Astrocyte of the cerebellum (primary cell): ENCODE results near the gene KLHL11.
"Not testable (repeated sequence)": the region's sequence is repeated elsewhere in the genome, so short reads cannot be mapped to it uniquely, and the experiment has no call there.

Experiments
- DNase-seq: peaks from one replicate; pipeline ENCODE4 v3.0.0-alpha.2; 2011; ENCODE audit warnings: low read depth
- H3K4me3 ChIP-seq: 2 replicates; pipeline ENCODE4 v1.5.1; 2011; ENCODE audit warnings: mild to moderate bottlenecking, low read depth, low read length, moderate library complexity
- in situ Hi-C: cut with HindIII; loops from 2 replicates; pipeline ENCODE4 v1.10.0; 2017; ENCODE audit warnings: low sequenced_read_pairs
- TF ChIP-seq, protein P1 (sequence below): IDR thresholded peaks from 2 replicates; pipeline ENCODE4 v1.5.1; 2012; ENCODE audit warnings: low read length, low read depth, moderate library complexity, mild to moderate bottlenecking; ENCODE audit errors: missing control alignments

KLHL11 gene

DNA sequence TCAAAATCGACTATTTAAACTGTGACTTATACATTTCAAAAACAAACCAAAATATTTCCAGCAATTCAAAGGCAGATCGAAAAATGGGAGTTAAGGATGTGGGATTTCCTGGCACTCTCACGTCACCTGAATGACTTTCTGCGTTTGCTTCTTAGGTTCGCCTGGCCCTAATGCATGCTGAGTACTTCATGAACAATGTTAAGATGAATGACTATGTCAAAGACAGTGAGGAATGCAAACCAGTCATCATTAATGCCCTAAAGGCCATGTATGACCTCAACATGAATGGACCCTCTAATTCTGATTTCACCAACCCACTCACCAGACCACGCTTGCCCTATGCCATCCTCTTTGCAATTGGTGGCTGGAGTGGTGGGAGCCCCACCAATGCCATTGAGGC, 20.3 kb downstream of the KLHL11 start:
- TF ChIP-seq, protein P1, sequence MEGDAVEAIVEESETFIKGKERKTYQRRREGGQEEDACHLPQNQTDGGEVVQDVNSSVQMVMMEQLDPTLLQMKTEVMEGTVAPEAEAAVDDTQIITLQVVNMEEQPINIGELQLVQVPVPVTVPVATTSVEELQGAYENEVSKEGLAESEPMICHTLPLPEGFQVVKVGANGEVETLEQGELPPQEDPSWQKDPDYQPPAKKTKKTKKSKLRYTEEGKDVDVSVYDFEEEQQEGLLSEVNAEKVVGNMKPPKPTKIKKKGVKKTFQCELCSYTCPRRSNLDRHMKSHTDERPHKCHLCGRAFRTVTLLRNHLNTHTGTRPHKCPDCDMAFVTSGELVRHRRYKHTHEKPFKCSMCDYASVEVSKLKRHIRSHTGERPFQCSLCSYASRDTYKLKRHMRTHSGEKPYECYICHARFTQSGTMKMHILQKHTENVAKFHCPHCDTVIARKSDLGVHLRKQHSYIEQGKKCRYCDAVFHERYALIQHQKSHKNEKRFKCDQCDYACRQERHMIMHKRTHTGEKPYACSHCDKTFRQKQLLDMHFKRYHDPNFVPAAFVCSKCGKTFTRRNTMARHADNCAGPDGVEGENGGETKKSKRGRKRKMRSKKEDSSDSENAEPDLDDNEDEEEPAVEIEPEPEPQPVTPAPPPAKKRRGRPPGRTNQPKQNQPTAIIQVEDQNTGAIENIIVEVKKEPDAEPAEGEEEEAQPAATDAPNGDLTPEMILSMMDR: no peak

DNA sequence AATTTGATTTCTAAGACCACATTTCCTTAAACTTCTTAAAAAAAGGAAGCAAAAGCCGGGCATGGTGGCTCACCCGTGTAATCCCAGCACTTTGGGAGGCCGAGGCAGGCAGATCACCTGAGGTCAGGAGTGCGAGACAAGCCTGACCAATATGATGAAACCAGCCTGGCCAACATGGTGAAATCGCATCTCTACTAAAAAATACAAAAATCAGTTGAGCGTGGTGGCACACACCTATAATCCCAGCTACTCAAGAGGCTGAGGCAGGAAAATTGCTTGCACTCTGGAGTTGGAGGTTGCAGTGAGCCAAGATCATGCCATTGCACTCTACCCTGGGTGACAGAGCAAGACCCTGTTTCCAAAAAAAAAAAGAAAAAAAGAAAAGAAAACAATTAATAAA, 24.4 kb downstream of the KLHL11 start:
- H3K4me3 ChIP-seq, in situ Hi-C loops, DNase-seq: not testable (repeated sequence)

More for the DNA sequence above, 20.3 kb downstream of the KLHL11 start:
- no peak overlapping the region for H3K4me3 ChIP-seq
- DNase-seq: no peak
- in situ Hi-C loops: no loop called here

- DNase-seq, in situ Hi-C loops: not testable (repeated sequence)
Observed at GRCh38 chr17:41839448-41839847, 25.8 kb downstream of the KLHL11 start.

DNA sequence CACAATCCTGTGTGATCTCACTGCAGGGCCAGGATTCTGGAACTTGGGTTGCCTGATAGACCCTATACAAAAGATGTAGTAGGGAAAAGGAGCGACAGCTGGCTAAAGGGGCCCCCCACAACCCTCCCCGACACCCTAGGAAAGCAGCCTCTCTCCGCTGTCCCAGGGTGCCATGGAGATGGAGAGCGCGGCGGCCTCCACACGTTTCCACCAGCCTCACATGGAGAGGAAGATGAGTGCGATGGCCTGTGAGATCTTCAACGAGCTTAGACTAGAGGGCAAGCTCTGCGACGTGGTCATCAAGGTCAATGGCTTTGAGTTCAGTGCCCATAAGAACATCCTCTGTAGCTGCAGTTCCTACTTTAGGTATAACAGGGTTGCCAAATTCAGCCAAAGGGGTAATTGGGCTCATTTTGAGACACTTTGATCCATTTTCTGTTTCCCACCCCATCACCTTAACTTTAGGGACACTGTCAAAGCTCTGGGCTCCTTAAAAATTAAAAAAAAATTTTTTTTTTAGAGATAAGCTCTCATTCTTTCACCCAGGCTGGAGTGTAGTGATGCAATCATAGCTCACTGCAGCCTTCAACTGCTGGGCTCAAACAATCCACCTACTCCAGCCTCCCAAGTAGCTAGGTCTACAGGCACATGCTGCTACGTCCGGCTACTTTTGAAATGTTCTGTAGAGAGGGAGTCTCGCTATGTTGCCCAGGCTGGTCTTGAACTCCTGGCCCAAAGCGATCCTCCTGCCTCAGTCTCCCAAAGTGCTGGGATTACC, 27.3 kb downstream of the KLHL11 start, which contains the start of gene KLHL10:
Gene KLHL10 (plus strand): TSS at position 65 of the 778 bp plus-strand sequence. CDS start 108 bp downstream, at position 173.
- in situ Hi-C loops: no loop called here
- DNase-seq: no peak
- TF ChIP-seq, protein P1: no peak
- no peak within 1 kb of the TSS for H3K4me3 ChIP-seq

More at GRCh38 chr17:41839448-41839847, 25.8 kb downstream of the KLHL11 start:
- H3K4me3 ChIP-seq: not testable (repeated sequence)

- TF ChIP-seq, protein P1: no peak
- in situ Hi-C loops: no loop called here
- H3K4me3 ChIP-seq: peak overlapping the region; percentile 77
- DNase-seq: no peak
Observed at GRCh38 chr17:41836550-41837196, 28.6 kb downstream of the KLHL11 start.

- TF ChIP-seq, protein P1: no peak
- in situ Hi-C loops: no loop called here
- no peak for DNase-seq
- H3K4me3 ChIP-seq: peak within 1 kb of the TSS; percentile 77
Observed at GRCh38 chr17:41835800-41836549, 29.2 kb downstream of the KLHL11 start, which contains the start of gene NT5C3B. NT5C3B (minus strand) TSS chr17:41836232; CDS start chr17:41836193, 39 bp downstream.

DNA sequence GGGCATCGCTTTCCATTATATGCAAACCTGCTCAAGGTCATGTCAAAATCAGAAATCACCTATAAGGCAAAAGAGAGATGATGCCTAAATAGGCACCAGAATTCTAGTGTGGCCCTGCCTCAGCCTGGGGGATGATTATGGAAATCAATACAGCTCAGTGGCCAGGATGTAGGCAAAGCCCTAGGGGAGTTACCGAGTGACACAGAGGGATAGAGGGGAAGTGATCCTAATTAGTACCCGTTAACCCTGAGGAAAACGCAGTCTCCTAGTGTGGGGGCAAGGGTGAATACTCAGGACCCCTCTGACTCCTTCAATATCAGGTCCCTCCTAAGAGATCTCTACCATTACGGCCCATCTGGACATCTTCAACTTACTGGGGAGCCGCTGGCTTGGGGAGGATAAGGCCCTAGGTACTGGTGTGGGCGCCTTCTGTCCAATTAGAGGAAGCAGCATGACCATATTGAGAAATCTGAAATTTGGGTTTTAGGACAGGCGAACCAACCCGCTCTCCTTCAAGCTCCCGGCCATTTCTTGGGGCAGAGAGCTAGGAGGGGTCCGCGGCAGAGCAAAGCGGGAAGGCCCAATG, 29.9 kb downstream of the KLHL11 start:
- H3K4me3 ChIP-seq: peak overlapping the region; percentile 77

DNA sequence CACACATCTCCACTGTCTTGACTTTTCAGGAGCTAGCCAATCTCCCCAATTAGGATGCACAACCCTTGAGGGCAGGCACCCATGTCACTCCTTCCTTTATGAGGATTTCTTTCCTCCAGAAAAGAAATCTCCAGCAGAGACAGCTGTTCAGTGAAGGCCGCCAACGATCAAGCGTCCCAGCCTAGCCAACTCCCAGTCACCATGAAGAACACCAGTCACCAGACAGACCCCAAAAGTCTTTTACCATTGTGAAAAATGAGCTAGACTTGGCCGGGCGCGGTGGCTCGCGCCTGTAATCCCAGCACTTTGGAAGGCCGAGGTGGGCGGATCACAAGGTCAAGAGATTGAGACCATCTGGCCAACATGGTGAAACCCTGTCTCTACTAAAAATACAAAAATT, 35.3 kb downstream of the KLHL11 start:
- in situ Hi-C loops, DNase-seq, H3K4me3 ChIP-seq: not testable (repeated sequence)

More for the DNA sequence above, 29.9 kb downstream of the KLHL11 start:
- DNase-seq: no peak
- in situ Hi-C loops: no loop called here
- TF ChIP-seq, protein P1: no peak
